Activated T-cell treated with anti-CD3 and anti-CD28 coated beads, Interleukin-2, amount 50 U/mL, for 4 hours (primary cell): ENCODE results near the gene MOXD1. TPM values are rescaled to one million over a fixed set of nuclear protein-coding genes. Genes with fewer than 3 reads are reported as not detected.
"Not testable (repeated sequence)": the region's sequence is repeated elsewhere in the genome, so short reads cannot be mapped to it uniquely, and the experiment has no call there.

Source experiments
- ATAC-seq, 2 donors: fragments of 200-7000 bp; cut with Tn5 transposase; one replicate each; pipeline ENCODE4 v1.10.0; 2021
- DNase-seq: peaks from one replicate; pipeline ENCODE4 v3.0.0-alpha.2; 2020
- H3K27me3 Mint-ChIP-seq: one replicate; pipeline ENCODE4 v1.8.0; 2021; ENCODE audit warnings: low read depth, mixed read lengths
- H3K36me3 Mint-ChIP-seq: one replicate; pipeline ENCODE4 v1.8.0; 2022; ENCODE audit warnings: mixed read lengths; ENCODE audit not compliant: insufficient read depth
- H3K4me1 Mint-ChIP-seq: one replicate; pipeline ENCODE4 v1.8.0; 2021; ENCODE audit warnings: low read depth, mixed read lengths
- H3K4me3 Mint-ChIP-seq: one replicate; pipeline ENCODE4 v1.8.0; 2021; ENCODE audit warnings: mild to moderate bottlenecking, moderate library complexity, mixed read lengths
- H3K9me3 Mint-ChIP-seq: one replicate; pipeline ENCODE4 v1.8.0; 2021; ENCODE audit warnings: mixed read lengths
- total RNA-seq, 3 donors: library from RNA; stranded (reverse); gene quantifications; one replicate each; pipeline ENCODE4 v1.2.1, GENCODE V29; 2021

The MOXD1 gene
- total RNA-seq, 3 donors from 2014 or later, result not detected

DNA sequence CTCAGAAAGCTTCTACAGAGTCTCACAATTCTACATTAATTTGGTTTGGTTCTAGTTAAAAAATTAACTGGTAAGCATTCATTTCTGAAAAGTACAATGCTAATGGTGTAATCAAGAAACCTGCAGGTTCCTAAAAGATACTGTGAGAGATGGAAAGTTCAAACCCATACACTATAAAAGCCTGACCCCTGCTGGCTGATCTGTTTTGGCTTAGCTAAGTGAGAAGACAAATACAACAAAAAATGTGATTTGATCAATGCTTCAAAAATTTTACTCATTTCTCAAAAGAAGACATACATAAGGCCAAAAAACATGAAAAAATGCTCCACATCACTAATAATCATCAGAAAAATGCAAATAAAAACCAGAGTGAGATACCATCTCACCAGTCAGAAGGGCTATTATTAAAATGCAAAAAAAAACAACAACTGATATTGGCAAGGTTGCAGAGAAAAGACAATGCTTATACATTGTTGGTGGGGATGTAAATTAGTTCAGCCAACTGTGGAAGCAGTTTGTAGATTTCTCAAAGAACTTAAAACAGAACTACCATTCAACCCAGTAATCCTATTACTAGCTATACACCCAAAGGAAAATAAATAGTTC is 102.8 kb downstream of the MOXD1 start:
- H3K36me3 Mint-ChIP-seq, result no peaks in the 10 kb centered on the region
- DNase-seq (peak; percentile 7), ATAC-seq (no peak)
- H3K4me1 Mint-ChIP-seq, result no peaks in the 10 kb centered on the region
- H3K4me3 Mint-ChIP-seq, result no peak overlapping the region
- no peaks in the 10 kb centered on the region for H3K9me3 Mint-ChIP-seq
- H3K27me3 Mint-ChIP-seq, result peaks cover 18% of the 10 kb centered on the region

- Mint-ChIP-seq H3K4me1 (no peaks in the 10 kb centered on the region), H3K27me3 (peaks cover 8% of the 10 kb centered on the region), H3K36me3 (no peaks in the 10 kb centered on the region), H3K9me3 (no peaks in the 10 kb centered on the region), H3K4me3 (no peak overlapping the region)
- ATAC-seq (no peak), DNase-seq (no peak)
These were observed 111.5 kb downstream of the MOXD1 start for GRCh38 chr6:132289756-132290155.

- no peaks in the 10 kb centered on the region for H3K36me3 Mint-ChIP-seq
- no peaks in the 10 kb centered on the region for H3K4me1 Mint-ChIP-seq
- peaks cover 4% of the 10 kb centered on the region for H3K9me3 Mint-ChIP-seq
- H3K4me3 Mint-ChIP-seq, result no peak overlapping the region
- ATAC-seq, result no peak
- peaks cover 7% of the 10 kb centered on the region for H3K27me3 Mint-ChIP-seq
- no peak for DNase-seq
These were observed 114.2 kb downstream of the MOXD1 start for GRCh38 chr6:132287101-132287500.

DNA sequence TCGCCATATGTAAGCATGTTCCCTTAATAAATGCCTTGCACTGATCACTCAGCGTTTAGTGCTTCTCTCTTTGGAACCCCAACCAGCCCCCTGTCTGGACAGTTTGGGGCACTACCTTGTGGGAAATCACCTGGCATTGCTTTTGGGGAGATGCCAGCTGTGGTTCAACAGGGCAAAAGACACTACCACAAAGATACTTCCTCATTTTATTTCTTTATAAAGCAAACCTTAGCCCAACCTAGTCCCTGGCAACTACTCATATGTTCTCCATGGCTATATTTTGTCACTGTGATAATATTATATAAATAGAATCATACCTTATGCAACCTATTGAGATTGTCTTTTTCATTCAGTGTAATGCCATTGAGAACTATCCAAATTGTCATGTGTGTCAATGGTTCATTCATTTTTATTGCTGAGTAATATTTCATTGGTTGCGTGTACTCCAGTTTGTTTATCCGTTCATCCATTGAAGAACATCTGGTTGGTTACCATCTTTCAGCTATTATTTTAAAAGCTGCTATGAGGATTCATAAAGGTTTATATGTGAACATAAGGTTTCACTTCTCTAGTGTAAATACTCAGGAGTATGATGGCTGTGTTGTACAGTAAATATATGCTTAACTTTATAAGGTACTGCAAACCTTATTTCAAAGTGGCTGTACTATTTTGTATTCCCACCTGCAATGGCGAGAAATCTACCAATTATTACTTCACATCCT is 114.8 kb downstream of the MOXD1 start:
- ATAC-seq, result no peak
- H3K4me1 Mint-ChIP-seq, result no peaks in the 10 kb centered on the region
- H3K27me3 Mint-ChIP-seq, result peaks cover 11% of the 10 kb centered on the region
- DNase-seq, result no peak
- H3K9me3 Mint-ChIP-seq, result peaks cover 4% of the 10 kb centered on the region
- no peak overlapping the region for H3K4me3 Mint-ChIP-seq
- no peaks in the 10 kb centered on the region for H3K36me3 Mint-ChIP-seq

DNA sequence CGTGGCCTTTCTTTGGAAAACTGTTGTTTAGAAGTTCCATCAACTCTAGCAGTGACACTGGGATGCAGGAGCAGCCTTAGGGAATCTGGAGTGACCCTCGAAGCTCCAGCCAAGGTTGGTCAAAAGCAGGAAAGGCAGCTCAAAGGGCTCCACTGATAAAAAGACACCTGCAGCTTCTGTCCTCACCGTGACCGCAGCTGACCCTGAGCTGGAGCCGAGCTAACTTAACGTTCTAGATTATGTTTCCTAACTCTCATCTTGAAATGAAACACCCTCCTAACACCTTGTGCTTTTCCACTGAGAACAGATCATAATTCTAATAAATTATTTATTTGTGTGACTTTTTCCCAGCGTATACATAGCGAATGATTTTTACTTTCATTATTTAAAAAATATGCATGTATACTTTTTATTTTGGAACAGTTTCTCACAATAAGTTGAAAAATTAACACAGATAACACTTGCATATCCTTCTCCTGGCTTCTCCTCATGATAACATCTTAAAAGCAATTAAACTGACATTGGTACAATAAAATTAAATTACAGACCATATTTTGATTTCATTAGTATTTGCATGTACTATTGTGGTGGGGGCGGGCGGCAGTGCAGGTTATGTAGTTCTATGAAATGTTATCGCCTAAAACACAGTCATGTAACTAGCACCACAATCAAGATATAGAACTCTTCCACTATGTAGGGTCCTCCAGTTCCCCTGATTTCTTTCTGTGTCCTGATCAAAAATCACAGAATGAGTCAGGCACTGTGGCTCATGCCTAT is 116.1 kb downstream of the MOXD1 start:
- Mint-ChIP-seq H3K4me3 (no peak overlapping the region), H3K9me3 (peaks cover 4% of the 10 kb centered on the region)

GRCh38 chr6:132282696-132283095 is 118.6 kb downstream of the MOXD1 start:
- DNase-seq, result no peak
- Mint-ChIP-seq H3K4me1 (no peaks in the 10 kb centered on the region), H3K9me3 (peaks cover 4% of the 10 kb centered on the region), H3K27me3 (peaks cover 13% of the 10 kb centered on the region), H3K4me3 (no peak overlapping the region), H3K36me3 (no peaks in the 10 kb centered on the region)
- no peak for ATAC-seq

More for the DNA sequence above, 116.1 kb downstream of the MOXD1 start:
- no peaks in the 10 kb centered on the region for H3K4me1 Mint-ChIP-seq
- ATAC-seq, result no peak
- DNase-seq, result no peak
- no peaks in the 10 kb centered on the region for H3K36me3 Mint-ChIP-seq
- H3K27me3 Mint-ChIP-seq, result peaks cover 16% of the 10 kb centered on the region

DNA sequence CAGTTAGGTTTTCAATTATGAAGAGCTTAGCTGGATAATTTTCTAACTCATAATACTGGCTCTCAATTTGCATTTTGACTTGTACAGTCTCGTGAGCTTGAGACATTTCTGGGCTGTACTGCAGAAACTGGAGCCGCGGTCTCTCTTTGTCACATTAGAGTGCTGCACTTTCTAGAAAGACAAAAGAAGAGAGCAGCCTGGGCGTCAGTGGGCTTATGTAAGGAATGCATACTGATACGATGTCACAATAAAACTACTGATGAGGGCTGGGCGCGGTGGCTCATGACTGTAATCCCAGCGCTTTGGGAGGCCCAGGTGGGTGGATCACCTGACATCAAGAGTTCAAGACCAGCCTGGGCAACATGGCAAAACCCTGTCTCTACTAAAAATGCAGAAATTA is 120.8 kb downstream of the MOXD1 start:
- Mint-ChIP-seq H3K36me3 (no peaks in the 10 kb centered on the region), H3K4me1 (no peaks in the 10 kb centered on the region)
- no peak for ATAC-seq

GRCh38 chr6:132279592-132280139 is 121.6 kb downstream of the MOXD1 start:
- Mint-ChIP-seq H3K9me3 (peaks cover 4% of the 10 kb centered on the region), H3K36me3 (no peaks in the 10 kb centered on the region), H3K27me3 (peaks cover 25% of the 10 kb centered on the region), H3K4me3 (peak overlapping the region; percentile 80), H3K4me1 (no peaks in the 10 kb centered on the region)
- peak; percentile 82 to 84 for ATAC-seq
- peak; percentile 57 for DNase-seq

More for the DNA sequence above, 120.8 kb downstream of the MOXD1 start:
- peaks cover 21% of the 10 kb centered on the region for H3K27me3 Mint-ChIP-seq
- DNase-seq, result no peak
- H3K4me3 Mint-ChIP-seq, result no peak overlapping the region
- peaks cover 4% of the 10 kb centered on the region for H3K9me3 Mint-ChIP-seq

DNA sequence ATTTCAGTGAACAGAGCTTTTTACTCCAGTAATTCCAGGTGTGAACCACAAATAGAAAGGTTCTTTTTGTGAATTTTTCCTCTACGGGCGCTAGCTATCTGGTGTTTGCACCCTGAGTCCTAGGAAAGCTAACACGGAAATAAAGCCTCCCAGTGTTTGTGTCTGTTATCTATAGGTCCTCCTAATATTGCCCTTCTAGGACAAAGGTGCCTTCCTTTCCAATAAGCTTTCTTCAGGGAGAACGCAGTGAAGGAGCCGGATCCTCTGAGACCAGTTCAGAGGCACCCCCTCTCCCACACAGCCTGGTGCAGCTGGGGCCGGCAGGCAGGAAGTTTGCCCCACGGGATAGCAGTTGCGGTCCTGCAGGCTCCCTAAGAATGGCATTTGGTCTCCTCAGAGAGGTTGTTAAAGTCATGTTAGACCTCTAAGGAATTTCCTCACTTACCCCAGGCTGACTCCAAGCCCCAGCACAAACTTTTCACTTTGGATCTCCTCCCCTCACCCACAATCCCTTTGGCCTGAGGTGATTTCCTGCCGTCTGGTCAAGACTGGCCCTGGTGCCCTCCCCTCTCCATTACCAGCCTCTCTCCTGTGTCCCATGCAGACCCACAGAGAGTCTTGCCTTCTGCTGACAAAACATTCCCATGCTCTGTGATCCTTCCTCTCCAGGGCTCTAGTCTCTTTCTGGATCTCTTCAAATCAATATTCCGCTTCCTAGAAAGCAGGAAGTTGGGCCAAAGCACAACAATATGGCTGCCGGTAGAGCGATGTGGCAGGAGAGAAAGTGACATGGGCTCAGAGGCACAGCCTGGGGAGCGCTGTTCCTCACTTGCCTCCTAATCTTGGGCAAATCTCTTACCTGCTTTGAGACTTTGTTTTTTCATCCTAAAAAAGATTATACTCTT is 126.0 kb downstream of the MOXD1 start:
- Mint-ChIP-seq H3K27me3 (peaks cover 11% of the 10 kb centered on the region), H3K9me3 (no peaks in the 10 kb centered on the region), H3K4me1 (no peaks in the 10 kb centered on the region), H3K36me3 (no peaks in the 10 kb centered on the region), H3K4me3 (no peak overlapping the region)
- DNase-seq, result no peak
- no peak for ATAC-seq

DNA sequence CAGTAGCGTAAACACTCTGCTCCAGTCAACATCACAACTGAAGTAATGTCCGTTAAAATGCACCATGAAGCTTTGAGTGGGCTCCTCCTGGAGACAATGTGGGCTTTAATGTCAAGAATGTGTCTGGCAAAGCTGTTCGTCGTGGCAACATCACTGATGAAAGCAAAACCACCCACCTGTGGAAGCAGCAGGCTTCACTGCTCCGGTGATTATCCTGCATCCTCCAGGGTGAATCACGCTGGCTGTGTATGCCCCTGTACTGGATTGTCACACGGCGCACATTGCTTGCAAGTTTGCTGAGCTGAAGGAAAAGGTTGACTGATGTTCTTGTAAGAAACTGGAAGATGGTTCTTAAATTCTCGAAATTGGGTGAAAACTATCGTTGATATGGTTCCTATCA is 128.5 kb downstream of the MOXD1 start:
- ATAC-seq, result no peak
- no peak for DNase-seq
- Mint-ChIP-seq H3K9me3 (no peaks in the 10 kb centered on the region), H3K36me3 (no peaks in the 10 kb centered on the region), H3K27me3 (peaks cover 11% of the 10 kb centered on the region), H3K4me3 (no peak overlapping the region), H3K4me1 (no peaks in the 10 kb centered on the region)

GRCh38 chr6:132270726-132271402 is 130.4 kb downstream of the MOXD1 start:
- DNase-seq (no peak), ATAC-seq (no peak)
- Mint-ChIP-seq H3K27me3 (peaks cover 9% of the 10 kb centered on the region), H3K36me3 (no peaks in the 10 kb centered on the region), H3K4me3 (no peak overlapping the region), H3K4me1 (no peaks in the 10 kb centered on the region), H3K9me3 (no peaks in the 10 kb centered on the region)

DNA sequence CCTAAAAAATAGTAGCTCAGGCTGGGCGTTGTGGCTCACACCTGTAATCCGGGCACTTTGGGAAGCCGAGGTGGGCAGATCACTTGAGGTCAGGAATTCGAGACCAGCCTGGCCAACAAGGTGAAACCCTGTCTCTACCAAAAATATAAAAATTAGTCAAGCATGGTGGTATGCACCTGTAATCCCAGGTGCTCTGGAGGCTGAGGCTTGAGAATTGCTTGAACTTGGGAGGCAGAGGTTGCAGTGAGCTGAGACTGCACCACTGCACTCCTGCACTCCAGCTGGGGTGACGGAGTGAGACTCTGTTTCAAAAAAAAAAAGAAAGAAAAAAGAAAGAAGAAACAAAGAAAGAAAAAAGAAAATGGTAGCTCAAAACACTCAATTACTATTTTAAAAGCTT is 132.6 kb downstream of the MOXD1 start:
- H3K4me1 Mint-ChIP-seq, H3K36me3 Mint-ChIP-seq, DNase-seq, H3K27me3 Mint-ChIP-seq, H3K9me3 Mint-ChIP-seq, H3K4me3 Mint-ChIP-seq, ATAC-seq: not testable (repeated sequence)

- H3K9me3 Mint-ChIP-seq, result no peaks in the 10 kb centered on the region
- no peaks in the 10 kb centered on the region for H3K4me1 Mint-ChIP-seq
- ATAC-seq (no peak), DNase-seq (no peak)
- no peak overlapping the region for H3K4me3 Mint-ChIP-seq
- H3K27me3 Mint-ChIP-seq, result peaks cover 3% of the 10 kb centered on the region
- H3K36me3 Mint-ChIP-seq, result no peaks in the 10 kb centered on the region
These were observed 133.1 kb downstream of the MOXD1 start for GRCh38 chr6:132268209-132268608.
